Measurements from ENCODE around the gene TMTC2. TPM values are rescaled to one million over a fixed set of nuclear protein-coding genes. Genes with fewer than 3 reads are reported as not detected.

The TMTC2 gene
- total RNA-seq, 1 donor from 2014 or later, result 31.4 TPM

- DNase-seq (no peak), ATAC-seq (no peak)
- no peaks in the 10 kb centered on the region for H3K4me1 ChIP-seq
- no peaks in the 10 kb centered on the region for H3K9me3 ChIP-seq
- H3K27ac ChIP-seq, result no peak overlapping the region
- intact Hi-C loops (cut with DNase I), result no loop called here
- no peak for TF ChIP-seq CTCF (IDR thresholded peaks at IDR 0.05)
- H3K4me3 ChIP-seq, result no peak overlapping the region
- no peaks in the 10 kb centered on the region for H3K36me3 ChIP-seq
- no peaks in the 10 kb centered on the region for H3K27me3 ChIP-seq (ENCODE audit: low read depth)
These were observed 211.7 kb downstream of the TMTC2 start for GRCh38 chr12:82898441-82898840.

GRCh38 chr12:82904219-82904790 is 217.6 kb downstream of the TMTC2 start:
- ATAC-seq (no peak), DNase-seq (no peak)
- no peaks in the 10 kb centered on the region for H3K9me3 ChIP-seq
- H3K4me3 ChIP-seq, result no peak overlapping the region
- no peaks in the 10 kb centered on the region for H3K4me1 ChIP-seq
- no peaks in the 10 kb centered on the region for H3K27me3 ChIP-seq (ENCODE audit: low read depth)
- TF ChIP-seq CTCF (IDR thresholded peaks at IDR 0.05), result no peak
- no peaks in the 10 kb centered on the region for H3K36me3 ChIP-seq
- intact Hi-C loops (cut with DNase I), result no loop called here
- no peak overlapping the region for H3K27ac ChIP-seq

- Histone ChIP-seq H3K4me1 (no peaks in the 10 kb centered on the region), H3K36me3 (no peaks in the 10 kb centered on the region), H3K4me3 (no peak overlapping the region), H3K27ac (no peak overlapping the region), H3K9me3 (no peaks in the 10 kb centered on the region), H3K27me3 (ENCODE audit: low read depth) (no peaks in the 10 kb centered on the region)
- intact Hi-C loops (cut with DNase I), result no loop called here
- DNase-seq, result no peak
- ATAC-seq, result no peak
- no peak for TF ChIP-seq CTCF (IDR thresholded peaks at IDR 0.05)
These were observed 223.7 kb downstream of the TMTC2 start for GRCh38 chr12:82910246-82910893.

- Histone ChIP-seq H3K9me3 (no peaks in the 10 kb centered on the region), H3K27me3 (ENCODE audit: low read depth) (no peaks in the 10 kb centered on the region), H3K36me3 (no peaks in the 10 kb centered on the region), H3K4me3 (no peak overlapping the region), H3K27ac (no peak overlapping the region), H3K4me1 (no peaks in the 10 kb centered on the region)
- TF ChIP-seq CTCF (IDR thresholded peaks at IDR 0.05), result no peak
- DNase-seq (no peak), ATAC-seq (peak in 1 of 2 donors; percentile 51)
- intact Hi-C loops (cut with DNase I), result no loop called here
These were observed 225.7 kb downstream of the TMTC2 start for GRCh38 chr12:82912406-82912805.

GRCh38 chr12:82919388-82920054 is 232.8 kb downstream of the TMTC2 start:
- DNase-seq (no peak), ATAC-seq (no peak)
- Histone ChIP-seq H3K9me3 (no peaks in the 10 kb centered on the region), H3K27me3 (ENCODE audit: low read depth) (no peaks in the 10 kb centered on the region), H3K4me1 (no peaks in the 10 kb centered on the region), H3K27ac (no peak overlapping the region), H3K4me3 (no peak overlapping the region), H3K36me3 (no peaks in the 10 kb centered on the region)
- TF ChIP-seq CTCF (IDR thresholded peaks at IDR 0.05), result no peak
- intact Hi-C loops (cut with DNase I), result no loop called here

Data from lower lobe of right lung (tissue), 2 donors.